Measurements from ENCODE around the gene THSD7B.

THSD7B gene

DNA sequence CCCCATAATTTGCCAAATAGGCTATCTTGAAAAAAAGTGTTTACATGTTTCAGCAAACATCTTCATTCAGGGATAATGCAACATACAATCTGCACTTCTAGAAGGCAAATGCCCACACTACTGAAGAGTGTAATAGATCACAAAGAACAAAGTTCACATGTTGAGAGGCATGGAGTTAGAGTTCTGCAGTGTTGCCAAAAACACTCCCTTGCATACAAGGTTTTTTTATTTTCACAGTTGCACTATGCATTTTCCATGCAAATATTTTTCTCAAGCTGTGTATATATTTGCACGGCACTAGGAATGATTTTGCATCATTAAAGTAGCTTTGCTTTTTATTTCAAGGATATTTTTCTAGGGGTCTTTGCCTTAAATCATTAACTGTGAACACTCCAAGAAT lies 409.9 kb downstream of the THSD7B start:
- TF ChIP-seq YY1 (IDR thresholded peaks at IDR 0.05; ENCODE audit: low read depth) (no peak), CEBPB (IDR thresholded peaks at IDR 0.05) (no peak), MAX (IDR thresholded peaks at IDR 0.05) (no peak), NFIC (IDR thresholded peaks at IDR 0.05) (no peak), USF1 (IDR thresholded peaks at IDR 0.05) (no peak), FOXM1 (IDR thresholded peaks at IDR 0.05; ENCODE audit: borderline replicate concordance, low read depth) (no peak), TAF1 (IDR thresholded peaks at IDR 0.05; ENCODE audit: low read depth) (no peak), RAD21 (IDR thresholded peaks at IDR 0.05; ENCODE audit: low read depth) (no peak), TEAD4 (IDR thresholded peaks at IDR 0.05) (no peak), EGR1 (IDR thresholded peaks at IDR 0.05) (no peak), EP300 (IDR thresholded peaks at IDR 0.05; ENCODE audit: borderline replicate concordance) (no peak), TCF12 (IDR thresholded peaks at IDR 0.05; ENCODE audit: low read depth) (no peak), CREB1 (IDR thresholded peaks at IDR 0.05; ENCODE audit: low read depth) (no peak), ZBTB7A (IDR thresholded peaks at IDR 0.05; ENCODE audit: low read depth) (no peak)
- TF ChIP-seq, protein P1, sequence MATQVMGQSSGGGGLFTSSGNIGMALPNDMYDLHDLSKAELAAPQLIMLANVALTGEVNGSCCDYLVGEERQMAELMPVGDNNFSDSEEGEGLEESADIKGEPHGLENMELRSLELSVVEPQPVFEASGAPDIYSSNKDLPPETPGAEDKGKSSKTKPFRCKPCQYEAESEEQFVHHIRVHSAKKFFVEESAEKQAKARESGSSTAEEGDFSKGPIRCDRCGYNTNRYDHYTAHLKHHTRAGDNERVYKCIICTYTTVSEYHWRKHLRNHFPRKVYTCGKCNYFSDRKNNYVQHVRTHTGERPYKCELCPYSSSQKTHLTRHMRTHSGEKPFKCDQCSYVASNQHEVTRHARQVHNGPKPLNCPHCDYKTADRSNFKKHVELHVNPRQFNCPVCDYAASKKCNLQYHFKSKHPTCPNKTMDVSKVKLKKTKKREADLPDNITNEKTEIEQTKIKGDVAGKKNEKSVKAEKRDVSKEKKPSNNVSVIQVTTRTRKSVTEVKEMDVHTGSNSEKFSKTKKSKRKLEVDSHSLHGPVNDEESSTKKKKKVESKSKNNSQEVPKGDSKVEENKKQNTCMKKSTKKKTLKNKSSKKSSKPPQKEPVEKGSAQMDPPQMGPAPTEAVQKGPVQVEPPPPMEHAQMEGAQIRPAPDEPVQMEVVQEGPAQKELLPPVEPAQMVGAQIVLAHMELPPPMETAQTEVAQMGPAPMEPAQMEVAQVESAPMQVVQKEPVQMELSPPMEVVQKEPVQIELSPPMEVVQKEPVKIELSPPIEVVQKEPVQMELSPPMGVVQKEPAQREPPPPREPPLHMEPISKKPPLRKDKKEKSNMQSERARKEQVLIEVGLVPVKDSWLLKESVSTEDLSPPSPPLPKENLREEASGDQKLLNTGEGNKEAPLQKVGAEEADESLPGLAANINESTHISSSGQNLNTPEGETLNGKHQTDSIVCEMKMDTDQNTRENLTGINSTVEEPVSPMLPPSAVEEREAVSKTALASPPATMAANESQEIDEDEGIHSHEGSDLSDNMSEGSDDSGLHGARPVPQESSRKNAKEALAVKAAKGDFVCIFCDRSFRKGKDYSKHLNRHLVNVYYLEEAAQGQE (IDR thresholded peaks at IDR 0.05; ENCODE audit: low read depth), result no peak

GRCh38 chr2:137178951-137179377 lies 413.6 kb downstream of the THSD7B start:
- no peak for TF ChIP-seq NFIC (IDR thresholded peaks at IDR 0.05)
- no peak for TF ChIP-seq FOXM1 (IDR thresholded peaks at IDR 0.05; ENCODE audit: borderline replicate concordance, low read depth)
- TF ChIP-seq TEAD4 (IDR thresholded peaks at IDR 0.05), result no peak
- no peak for TF ChIP-seq USF1 (IDR thresholded peaks at IDR 0.05)
- TF ChIP-seq CEBPB (IDR thresholded peaks at IDR 0.05), result no peak
- TF ChIP-seq MAX (IDR thresholded peaks at IDR 0.05), result no peak
- no peak for TF ChIP-seq EGR1 (IDR thresholded peaks at IDR 0.05)
- TF ChIP-seq, protein P1 (IDR thresholded peaks at IDR 0.05; ENCODE audit: low read depth), result no peak
- no peak for TF ChIP-seq TAF1 (IDR thresholded peaks at IDR 0.05; ENCODE audit: low read depth)
- no peak for TF ChIP-seq CREB1 (IDR thresholded peaks at IDR 0.05; ENCODE audit: low read depth)
- TF ChIP-seq ZBTB7A (IDR thresholded peaks at IDR 0.05; ENCODE audit: low read depth), result no peak
- no peak for TF ChIP-seq EP300 (IDR thresholded peaks at IDR 0.05; ENCODE audit: borderline replicate concordance)
- TF ChIP-seq RAD21 (IDR thresholded peaks at IDR 0.05; ENCODE audit: low read depth), result no peak
- TF ChIP-seq TCF12 (IDR thresholded peaks at IDR 0.05; ENCODE audit: low read depth), result no peak
- TF ChIP-seq YY1 (IDR thresholded peaks at IDR 0.05; ENCODE audit: low read depth), result no peak

DNA sequence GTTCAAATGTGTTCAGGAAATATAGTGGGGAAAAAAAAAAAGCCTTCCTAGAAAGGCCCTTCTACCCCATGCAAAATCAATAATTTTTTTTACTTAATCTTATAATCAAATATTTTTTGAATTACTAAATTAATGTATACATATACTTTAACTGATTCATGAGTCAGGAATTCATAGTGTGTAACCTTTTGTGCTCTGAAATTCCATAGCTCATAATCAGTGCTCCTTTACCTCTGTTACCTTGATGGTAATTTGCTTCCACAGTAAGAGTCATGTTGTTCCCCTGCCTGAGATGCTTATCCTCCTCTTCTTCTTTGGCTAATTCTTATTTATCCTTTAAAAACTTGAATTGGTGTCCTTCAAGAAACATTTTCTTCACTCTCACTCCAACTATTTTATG lies 414.2 kb downstream of the THSD7B start:
- TF ChIP-seq YY1 (IDR thresholded peaks at IDR 0.05; ENCODE audit: low read depth) (no peak), TCF12 (IDR thresholded peaks at IDR 0.05; ENCODE audit: low read depth) (no peak), CREB1 (IDR thresholded peaks at IDR 0.05; ENCODE audit: low read depth) (no peak), TAF1 (IDR thresholded peaks at IDR 0.05; ENCODE audit: low read depth) (no peak)

DNA sequence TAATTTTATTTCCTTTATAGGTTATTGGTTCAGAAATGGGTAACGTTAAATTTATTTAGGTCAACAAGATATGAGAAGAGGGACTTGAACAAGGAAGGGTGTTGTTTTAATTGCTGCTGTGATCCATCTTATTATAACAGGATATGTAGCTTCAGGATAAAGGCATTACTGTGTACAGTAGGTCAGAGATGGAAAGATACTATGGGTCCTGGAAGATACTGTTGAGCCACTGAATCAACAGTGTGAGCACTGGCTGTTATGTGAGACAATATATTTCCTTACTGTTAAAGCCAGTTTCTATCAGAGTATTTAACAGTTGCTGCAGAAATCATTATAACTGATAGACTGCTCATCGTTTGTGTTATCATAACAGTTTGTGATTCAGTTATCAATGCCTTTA lies 414.7 kb downstream of the THSD7B start:
- TF ChIP-seq USF1 (IDR thresholded peaks at IDR 0.05) (no peak), ZBTB7A (IDR thresholded peaks at IDR 0.05; ENCODE audit: low read depth) (no peak), MAX (IDR thresholded peaks at IDR 0.05) (no peak), RAD21 (IDR thresholded peaks at IDR 0.05; ENCODE audit: low read depth) (no peak), TAF1 (IDR thresholded peaks at IDR 0.05; ENCODE audit: low read depth) (no peak), CEBPB (IDR thresholded peaks at IDR 0.05) (no peak), TCF12 (IDR thresholded peaks at IDR 0.05; ENCODE audit: low read depth) (no peak), FOXM1 (IDR thresholded peaks at IDR 0.05; ENCODE audit: borderline replicate concordance, low read depth) (no peak), TEAD4 (IDR thresholded peaks at IDR 0.05) (no peak)
- TF ChIP-seq, protein P1 (IDR thresholded peaks at IDR 0.05; ENCODE audit: low read depth), result no peak
